Measurements from ENCODE around the gene CAPG.
A peak's percentile ranks its signal among the peaks of the same experiment; 100 is the strongest.

CAPG gene

GRCh38 chr2:85435220-85435958 lies 25.2 kb upstream of the CAPG start:
- POLR2A ChIA-PET, result interaction anchor here (0.5 to 0.7 kb wide), 3 partner anchors 11 to 111 kb away, joined by 3 read pairs; no protein-coding TSS in a partner anchor
- peaks cover 6% of the 10 kb centered on the region for H3K4me1 ChIP-seq (ENCODE audit: control insufficient read depth, insufficient read depth, low read length)
- no peaks in the 10 kb centered on the region for H3K36me3 ChIP-seq (ENCODE audit: control insufficient read depth in 2 of 2, insufficient read depth in 1 of 2, low read length in 2 of 2)
- no peak overlapping the region for H3K27ac ChIP-seq (ENCODE audit: extremely low read depth, low read depth, low read length)
- no peaks in the 10 kb centered on the region for H3K9me3 ChIP-seq (ENCODE audit: control insufficient read depth, insufficient read depth, low read depth, low read length)
- CTCF ChIA-PET, result interaction anchor here (1.1 kb wide), 1 partner anchor 55 kb away, joined by 3 read pairs; no protein-coding TSS in a partner anchor
- H3K4me3 ChIP-seq (ENCODE audit: low read depth, low read length), result no peak overlapping the region
- no peak for TF ChIP-seq ZNF132 (tag by site-specific recombination; IDR thresholded peaks at IDR 0.05; ENCODE audit: borderline replicate concordance)
- peak; percentile 64; the same call in 1 of the 2 replicates for TF ChIP-seq ZIC2 (tag by site-specific recombination; IDR thresholded peaks at IDR 0.05)
- TF ChIP-seq GLIS1 (tag by site-specific recombination; IDR thresholded peaks at IDR 0.05), result no peak
- TF ChIP-seq HOXD13 (CRISPR knock-in tag; IDR thresholded peaks at IDR 0.05; ENCODE audit: borderline replicate concordance), result no peak

DNA sequence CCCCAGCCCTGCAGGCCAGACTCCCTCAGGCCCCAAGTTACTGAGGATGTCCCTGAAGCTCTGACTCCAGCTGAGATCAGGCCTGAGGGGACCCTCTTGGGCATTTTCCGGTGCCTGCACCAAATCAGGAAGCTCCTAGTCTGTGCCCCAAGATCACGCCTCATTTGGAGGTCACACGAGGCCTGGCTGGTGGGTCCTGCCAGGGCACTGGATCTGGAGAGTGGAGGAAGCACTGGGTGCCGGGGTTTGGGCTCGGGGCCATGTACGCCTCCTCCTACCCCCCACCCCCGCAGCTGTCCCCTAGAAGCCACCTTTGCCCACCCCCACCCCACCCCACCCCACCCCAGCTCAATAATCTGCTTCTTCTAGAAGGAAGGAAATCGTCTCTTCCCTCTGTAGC lies 24.5 kb upstream of the CAPG start:
- ChIA-PET CTCF (no interaction called here), POLR2A (interaction anchor here (0.5 to 1.0 kb wide), 4 partner anchors 10 to 104 kb away, joined by 3 to 6 read pairs (median 4); partner anchors contain the start of gene MAT2A)
- no peak overlapping the region for H3K4me3 ChIP-seq (ENCODE audit: low read depth, low read length)
- no peak overlapping the region for H3K27ac ChIP-seq (ENCODE audit: extremely low read depth, low read depth, low read length)
- TF ChIP-seq ZNF24 (tag by site-specific recombination; IDR thresholded peaks at IDR 0.05) (no peak), BCL11B (tag by site-specific recombination; IDR thresholded peaks at IDR 0.05; ENCODE audit: low read depth) (no peak), AEBP2 (tag by site-specific recombination; IDR thresholded peaks at IDR 0.05; ENCODE audit: borderline replicate concordance) (no peak), ZNF830 (tag by site-specific recombination; IDR thresholded peaks at IDR 0.05; ENCODE audit: low read depth) (no peak), SP2 (tag by site-specific recombination; IDR thresholded peaks at IDR 0.05) (no peak), SCRT1 (tag by site-specific recombination; IDR thresholded peaks at IDR 0.05; ENCODE audit: borderline replicate concordance) (no peak), ZNF571 (tag by site-specific recombination; IDR thresholded peaks at IDR 0.05) (no peak), ZNF654 (tag by site-specific recombination; IDR thresholded peaks at IDR 0.05; ENCODE audit: low read depth) (no peak), ZNF433 (tag by site-specific recombination; IDR thresholded peaks at IDR 0.05; ENCODE audit: low read depth) (no peak)
- H3K4me1 ChIP-seq (ENCODE audit: control insufficient read depth, insufficient read depth, low read length), result peaks cover 6% of the 10 kb centered on the region
- no peaks in the 10 kb centered on the region for H3K36me3 ChIP-seq (ENCODE audit: control insufficient read depth in 2 of 2, insufficient read depth in 1 of 2, low read length in 2 of 2)
- H3K9me3 ChIP-seq (ENCODE audit: control insufficient read depth, insufficient read depth, low read depth, low read length), result no peaks in the 10 kb centered on the region

DNA sequence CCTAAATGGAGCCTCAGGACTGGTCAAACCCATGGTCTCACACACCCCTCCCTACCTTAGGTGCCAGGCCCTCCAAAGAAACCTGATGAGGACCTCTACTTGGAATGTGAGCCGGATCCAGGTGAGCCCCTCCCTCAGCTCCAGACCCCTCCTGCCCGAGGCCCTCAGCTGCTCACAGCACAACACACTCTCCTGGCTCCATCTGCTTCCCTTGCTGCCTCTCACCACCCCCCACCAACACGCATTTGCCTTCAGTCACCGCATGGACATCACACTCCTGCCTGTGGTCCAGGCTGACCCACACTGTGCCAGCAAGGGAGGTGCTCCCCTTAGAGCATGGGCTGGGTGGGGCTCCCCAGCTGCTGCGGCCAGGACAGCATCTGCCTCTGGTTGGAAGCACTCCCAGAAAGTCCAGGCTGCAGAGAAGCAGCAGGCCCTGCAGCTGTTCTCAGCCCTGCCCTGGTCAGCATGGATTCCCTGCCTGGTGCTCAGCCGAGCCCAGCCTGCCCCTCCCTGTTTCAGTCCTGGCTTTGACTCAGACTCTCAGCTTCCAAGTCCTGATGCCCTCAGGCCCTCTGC lies 23.4 kb upstream of the CAPG start:
- TF ChIP-seq ZIC2 (tag by site-specific recombination; IDR thresholded peaks at IDR 0.05) (peak; percentile 70), ZNF488 (tag by site-specific recombination; IDR thresholded peaks at IDR 0.05) (no peak), GLIS1 (tag by site-specific recombination; IDR thresholded peaks at IDR 0.05) (peak; percentile 76), ZNF112 (tag by site-specific recombination; IDR thresholded peaks at IDR 0.05) (no peak), ZNF335 (tag by site-specific recombination; conservative IDR thresholded peaks at IDR 0.05) (no peak)
- POLR2A ChIA-PET, result interaction anchor here (1.0 kb wide), 1 partner anchor 12 kb away, joined by 4 read pairs; no protein-coding TSS in a partner anchor
- peaks cover 6% of the 10 kb centered on the region for H3K4me1 ChIP-seq (ENCODE audit: control insufficient read depth, insufficient read depth, low read length)
- no peak overlapping the region for H3K4me3 ChIP-seq (ENCODE audit: low read depth, low read length)
- H3K9me3 ChIP-seq (ENCODE audit: control insufficient read depth, insufficient read depth, low read depth, low read length), result no peaks in the 10 kb centered on the region
- CTCF ChIA-PET, result interaction anchor here (1.3 kb wide), 1 partner anchor 118 kb away, joined by 4 read pairs; no protein-coding TSS in a partner anchor
- no peak overlapping the region for H3K27ac ChIP-seq (ENCODE audit: extremely low read depth, low read depth, low read length)
- no peaks in the 10 kb centered on the region for H3K36me3 ChIP-seq (ENCODE audit: control insufficient read depth in 2 of 2, insufficient read depth in 1 of 2, low read length in 2 of 2)

Measured in HEK293 (cell line).